Mucosa of stomach (tissue), 1 donor: Measurements from ENCODE around the gene CD2BP2.

Experiments used
- H3K27me3 ChIP-seq: one replicate; pipeline ENCODE4 v1.7.0; 2013; ENCODE audit warnings: mild to moderate bottlenecking, low read length; ENCODE audit not compliant: control insufficient read depth, insufficient read depth
- H3K36me3 ChIP-seq: one replicate; pipeline ENCODE4 v1.7.0; 2013; ENCODE audit warnings: low read length; ENCODE audit not compliant: control insufficient read depth, insufficient read depth
- H3K4me1 ChIP-seq: one replicate; pipeline ENCODE4 v1.7.0; 2013; ENCODE audit warnings: mild to moderate bottlenecking, low read length; ENCODE audit not compliant: control insufficient read depth, insufficient read depth
- H3K4me3 ChIP-seq: one replicate; pipeline ENCODE4 v1.7.0; 2013; ENCODE audit warnings: low read length
- H3K9ac ChIP-seq: one replicate; pipeline ENCODE4 v1.7.0; 2013; ENCODE audit warnings: mild to moderate bottlenecking, low read length, moderate library complexity
- H3K9me3 ChIP-seq: one replicate; pipeline ENCODE4 v1.7.0; 2013; ENCODE audit warnings: mild to moderate bottlenecking, low read length, moderate library complexity; ENCODE audit not compliant: control insufficient read depth
- donor health status: Pancreatic carcinoma.

The CD2BP2 gene

DNA sequence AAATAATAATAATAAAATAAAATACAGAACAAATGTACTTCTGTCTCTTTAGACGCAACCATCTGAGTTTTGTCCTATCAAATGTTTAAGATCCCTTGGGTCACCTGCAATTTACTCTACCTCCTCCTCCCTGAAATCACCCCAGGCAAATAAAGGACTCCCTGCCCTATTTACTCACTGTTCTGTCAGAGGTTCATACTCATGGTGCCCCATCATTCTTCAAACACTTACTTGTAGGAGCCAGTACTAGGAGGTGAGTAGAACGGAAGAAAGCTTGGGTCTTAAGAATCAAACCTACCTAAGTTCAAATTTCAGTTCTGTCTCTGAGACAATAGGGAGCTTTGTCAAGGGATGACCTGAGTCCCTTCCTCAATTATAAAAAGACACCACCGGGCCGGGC is 11.4 kb upstream of the CD2BP2 start:
- H3K9ac ChIP-seq: no peak overlapping the region
- H3K27me3 ChIP-seq: no peaks in the 10 kb centered on the region
- H3K36me3 ChIP-seq: no peaks in the 10 kb centered on the region
- H3K4me3 ChIP-seq: no peak overlapping the region
- H3K9me3 ChIP-seq: no peaks in the 10 kb centered on the region
- peaks cover 21% of the 10 kb centered on the region for H3K4me1 ChIP-seq

DNA sequence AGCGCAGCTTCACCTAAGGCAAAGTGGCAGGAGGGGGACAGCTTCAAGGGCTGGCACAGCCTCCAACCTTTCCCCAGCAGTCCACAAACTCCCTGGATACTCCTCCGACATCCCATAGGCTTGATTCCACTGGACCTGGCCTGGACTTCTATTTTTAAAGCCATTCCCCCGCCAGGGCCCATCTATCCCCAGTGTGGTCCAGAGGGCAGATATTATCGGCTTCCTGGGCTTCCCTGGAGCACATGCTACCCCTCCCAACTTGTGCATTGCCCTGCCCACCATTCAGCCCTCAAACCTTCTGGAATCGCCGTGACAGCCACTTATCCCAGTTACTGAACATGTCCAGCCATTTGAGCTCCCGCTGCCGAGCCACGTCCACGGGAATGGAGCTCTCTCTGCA is 10.1 kb upstream of the CD2BP2 start:
- Histone ChIP-seq H3K9me3 (no peaks in the 10 kb centered on the region), H3K4me1 (peaks cover 14% of the 10 kb centered on the region), H3K27me3 (no peaks in the 10 kb centered on the region), H3K9ac (no peak overlapping the region), H3K36me3 (no peaks in the 10 kb centered on the region), H3K4me3 (no peak overlapping the region)

DNA sequence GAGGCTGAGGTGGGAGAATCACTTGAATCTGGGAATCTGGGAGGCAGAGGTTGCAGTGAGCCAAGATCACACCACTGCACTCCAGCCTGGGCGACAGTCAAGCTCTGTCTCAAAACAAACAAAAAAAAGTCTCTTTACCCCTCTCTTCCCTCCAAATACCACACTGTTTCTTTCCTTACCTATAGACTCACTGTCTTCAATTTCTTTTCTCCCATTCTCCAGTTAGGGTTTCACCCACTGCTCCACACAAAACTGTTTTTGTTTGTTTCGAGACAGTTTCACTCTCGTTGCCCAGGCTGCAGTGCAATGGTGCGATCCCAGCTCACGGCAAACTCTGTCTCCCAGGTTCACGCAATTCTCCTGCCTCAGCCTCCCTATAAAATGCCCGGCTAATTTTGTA is 6.1 kb upstream of the CD2BP2 start:
- no peaks in the 10 kb centered on the region for H3K9me3 ChIP-seq
- no peak overlapping the region for H3K9ac ChIP-seq
- H3K4me1 ChIP-seq: peaks cover 13% of the 10 kb centered on the region
- H3K36me3 ChIP-seq: peaks cover 19% of the 10 kb centered on the region
- no peak overlapping the region for H3K4me3 ChIP-seq
- H3K27me3 ChIP-seq: no peaks in the 10 kb centered on the region

- no peaks in the 10 kb centered on the region for H3K27me3 ChIP-seq
- H3K36me3 ChIP-seq: peaks cover 19% of the 10 kb centered on the region
- no peak overlapping the region for H3K9ac ChIP-seq
- peaks cover 22% of the 10 kb centered on the region for H3K4me1 ChIP-seq
- no peak overlapping the region for H3K4me3 ChIP-seq
- no peaks in the 10 kb centered on the region for H3K9me3 ChIP-seq
These were observed 4.7 kb upstream of the CD2BP2 start for GRCh38 chr16:30359871-30360170.

- no peaks in the 10 kb centered on the region for H3K27me3 ChIP-seq
- no peak overlapping the region for H3K4me3 ChIP-seq
- peaks cover 19% of the 10 kb centered on the region for H3K36me3 ChIP-seq
- no peaks in the 10 kb centered on the region for H3K9me3 ChIP-seq
- H3K4me1 ChIP-seq: peaks cover 24% of the 10 kb centered on the region
- H3K9ac ChIP-seq: no peak overlapping the region
These were observed 4.1 kb upstream of the CD2BP2 start for GRCh38 chr16:30358990-30359870.

DNA sequence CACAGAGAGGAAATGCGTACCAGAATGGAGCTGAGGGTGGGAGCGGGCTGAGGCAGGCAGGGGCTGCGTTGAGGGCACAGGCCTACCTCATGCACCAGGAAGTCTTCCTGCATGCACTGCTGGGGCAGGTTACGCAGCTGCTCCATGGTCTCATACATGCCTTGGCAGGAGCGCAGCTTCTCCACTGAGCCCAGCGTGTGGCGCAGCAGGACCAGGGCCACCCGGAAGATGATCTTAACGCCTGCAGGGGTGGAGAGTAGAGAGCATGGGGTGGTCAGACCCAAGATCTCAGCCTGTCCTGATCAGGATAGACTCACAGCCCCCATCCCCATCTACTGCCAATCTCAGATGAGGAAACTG is 3.4 kb upstream of the CD2BP2 start:
- H3K27me3 ChIP-seq: no peaks in the 10 kb centered on the region
- no peak overlapping the region for H3K9ac ChIP-seq
- H3K4me3 ChIP-seq: no peak overlapping the region
- H3K36me3 ChIP-seq: peaks cover 23% of the 10 kb centered on the region
- no peaks in the 10 kb centered on the region for H3K9me3 ChIP-seq
- H3K4me1 ChIP-seq: peaks cover 31% of the 10 kb centered on the region

GRCh38 chr16:30357715-30358576 is 2.8 kb upstream of the CD2BP2 start:
- Histone ChIP-seq H3K9me3 (no peaks in the 10 kb centered on the region), H3K9ac (no peak overlapping the region), H3K36me3 (peaks cover 27% of the 10 kb centered on the region), H3K4me3 (no peak overlapping the region), H3K4me1 (peaks cover 36% of the 10 kb centered on the region), H3K27me3 (no peaks in the 10 kb centered on the region)

DNA sequence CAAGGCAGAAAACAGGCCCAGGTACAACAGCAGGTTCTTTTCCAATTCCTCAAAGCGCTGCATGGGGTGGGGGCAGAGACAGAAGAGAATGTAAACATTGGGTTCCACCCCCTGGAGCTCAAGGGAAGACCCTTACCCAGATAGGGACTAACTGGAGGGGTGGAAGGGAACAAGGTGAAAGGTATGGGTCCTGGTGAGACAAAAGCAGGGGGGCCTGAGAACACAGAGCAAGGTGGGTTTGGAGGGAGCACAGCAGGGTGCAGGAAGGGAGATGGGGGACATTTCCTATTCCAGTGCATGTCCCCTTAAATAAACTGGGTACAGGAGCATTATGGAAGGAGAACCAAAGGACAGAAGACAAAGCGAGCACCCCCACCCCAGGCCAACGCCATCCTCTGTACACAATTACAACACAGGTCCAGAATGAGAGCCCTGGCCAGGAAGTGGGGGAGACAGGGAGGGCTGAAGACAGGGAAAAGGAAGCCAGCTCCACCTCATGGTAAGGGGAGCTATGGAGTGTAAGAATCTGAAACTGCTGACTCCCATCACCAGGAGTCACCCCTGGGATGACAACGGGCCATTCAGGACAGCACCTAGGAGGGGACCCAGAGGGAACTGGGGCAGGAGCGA is 2.1 kb upstream of the CD2BP2 start:
- Histone ChIP-seq H3K27me3 (no peaks in the 10 kb centered on the region), H3K36me3 (peaks cover 27% of the 10 kb centered on the region), H3K9me3 (no peaks in the 10 kb centered on the region), H3K4me3 (no peak overlapping the region), H3K9ac (no peak overlapping the region), H3K4me1 (peaks cover 42% of the 10 kb centered on the region)

DNA sequence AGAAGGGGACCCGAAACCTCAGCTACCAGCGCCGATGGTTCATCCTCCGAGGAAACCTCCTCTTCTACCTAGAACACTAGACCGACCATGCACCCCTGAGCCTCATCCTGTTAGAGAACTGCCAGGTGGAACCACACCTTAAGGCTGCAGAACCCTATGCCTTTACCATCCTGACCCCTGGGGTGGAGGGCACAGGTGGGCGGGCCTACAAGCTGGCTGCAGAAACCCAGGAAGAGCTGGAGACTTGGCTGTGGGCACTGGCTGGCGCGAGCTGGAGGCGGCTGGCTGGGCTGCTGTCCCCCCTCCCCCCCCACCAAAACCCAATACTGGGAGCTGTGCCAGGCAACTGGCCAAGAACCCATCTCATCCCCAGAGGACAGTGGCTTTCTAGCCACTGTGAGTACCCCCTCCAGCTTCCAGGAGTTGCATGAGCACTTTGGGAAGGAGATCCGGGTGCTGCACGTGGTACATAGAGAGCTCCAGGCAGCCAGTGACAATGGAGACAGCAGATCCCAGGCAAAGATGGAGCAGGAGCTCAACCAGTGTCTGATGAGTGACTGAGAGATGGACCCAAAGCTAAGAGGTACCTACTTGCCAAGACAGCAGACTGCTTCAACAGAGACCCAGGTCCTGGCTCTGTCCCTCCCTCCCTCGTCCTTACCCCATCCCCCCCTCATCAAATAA is 1.4 kb upstream of the CD2BP2 start:
- H3K4me3 ChIP-seq: peak overlapping the region; percentile 68
- peaks cover 27% of the 10 kb centered on the region for H3K36me3 ChIP-seq
- peak overlapping the region; percentile 94 for H3K9ac ChIP-seq

DNA sequence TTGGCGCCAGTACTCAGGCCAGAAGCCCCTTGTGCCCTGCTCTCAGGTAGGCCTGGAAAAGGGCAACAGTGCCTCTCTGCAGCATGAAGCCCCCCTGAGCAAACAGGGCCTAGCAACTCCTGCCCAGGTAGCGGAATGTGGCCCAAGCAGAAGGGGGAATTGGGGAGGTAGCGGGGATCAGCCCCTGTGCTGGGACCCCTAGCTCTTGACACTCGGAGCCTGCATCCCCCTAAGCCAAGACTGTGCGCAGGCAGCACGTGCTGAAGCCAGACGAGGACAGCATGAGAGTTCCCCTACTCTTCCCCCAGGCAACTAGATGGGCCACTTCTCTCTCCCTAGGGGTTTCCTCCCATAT is 823 bp upstream of the CD2BP2 start:
- peak overlapping the region; percentile 94 for H3K9ac ChIP-seq
- H3K27me3 ChIP-seq: no peaks in the 10 kb centered on the region
- H3K4me1 ChIP-seq: peaks cover 52% of the 10 kb centered on the region
- H3K4me3 ChIP-seq: peak overlapping the region; percentile 68
- no peaks in the 10 kb centered on the region for H3K9me3 ChIP-seq
- H3K36me3 ChIP-seq: peaks cover 33% of the 10 kb centered on the region

More for the DNA sequence above, 1.4 kb upstream of the CD2BP2 start:
- Histone ChIP-seq H3K4me1 (peaks cover 48% of the 10 kb centered on the region), H3K27me3 (no peaks in the 10 kb centered on the region), H3K9me3 (no peaks in the 10 kb centered on the region)

DNA sequence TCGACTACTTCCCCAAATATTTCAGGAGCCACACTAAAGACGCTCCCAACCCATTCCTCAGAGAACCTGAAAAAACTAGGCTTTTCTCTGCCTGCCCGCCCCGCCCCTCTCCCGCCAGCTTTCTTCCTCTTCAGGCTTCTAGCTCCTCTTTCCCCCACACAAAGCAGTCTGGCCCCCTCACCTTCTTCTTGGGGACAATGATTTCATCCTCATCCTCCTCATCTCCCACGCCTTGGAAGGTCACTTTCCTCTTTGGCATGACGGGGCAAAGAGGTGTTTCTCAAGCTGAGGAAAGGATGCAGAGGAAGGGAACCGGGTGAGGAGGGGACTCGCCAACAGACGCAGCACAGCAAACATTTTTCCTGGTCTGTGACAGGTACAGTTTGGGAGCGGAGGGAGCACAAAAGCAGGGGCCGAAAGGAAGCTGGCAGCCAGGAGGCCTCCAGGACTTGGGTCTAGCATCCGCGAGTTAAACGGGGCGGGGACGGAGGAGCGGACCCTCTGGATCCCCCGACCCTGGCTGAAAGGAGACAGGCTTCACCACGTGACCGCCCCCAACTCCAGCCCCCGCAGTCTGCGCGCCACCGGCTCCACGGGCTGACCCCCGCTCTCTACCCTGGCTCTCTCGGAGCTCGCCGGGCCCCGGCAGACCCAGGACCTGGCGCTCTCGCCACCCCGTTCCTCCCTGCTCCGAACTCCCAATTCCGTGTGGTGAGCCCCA is 525 bp downstream of the CD2BP2 start:
- Histone ChIP-seq H3K4me3 (peak overlapping the region; percentile 68), H3K36me3 (peaks cover 36% of the 10 kb centered on the region), H3K9me3 (no peaks in the 10 kb centered on the region), H3K4me1 (peaks cover 52% of the 10 kb centered on the region), H3K9ac (peak overlapping the region; percentile 88), H3K27me3 (no peaks in the 10 kb centered on the region)
